OCI-LY7 (cell line): ENCODE measurements around the gene KIAA1549.

Experiments used
- EZH2phosphoT487 ChIP-seq: fragments of 200-600 bp; sonication (generic); IDR thresholded peaks from 2 replicates; pipeline ENCODE4 v1.6.1; 2018; ENCODE audit warnings: low read depth, borderline replicate concordance, mild to moderate bottlenecking, mixed run types, antibody characterized with exemption, low read length, moderate library complexity, mixed read lengths
- TF ChIP-seq, protein P1 (sequence below): fragments of 200-600 bp; sonication (generic); conservative IDR thresholded peaks from 2 replicates; pipeline ENCODE4 v1.5.1; 2014; ENCODE audit warnings: mild to moderate bottlenecking, antibody characterized with exemption, low read length, moderate library complexity, mixed read lengths

DNA sequence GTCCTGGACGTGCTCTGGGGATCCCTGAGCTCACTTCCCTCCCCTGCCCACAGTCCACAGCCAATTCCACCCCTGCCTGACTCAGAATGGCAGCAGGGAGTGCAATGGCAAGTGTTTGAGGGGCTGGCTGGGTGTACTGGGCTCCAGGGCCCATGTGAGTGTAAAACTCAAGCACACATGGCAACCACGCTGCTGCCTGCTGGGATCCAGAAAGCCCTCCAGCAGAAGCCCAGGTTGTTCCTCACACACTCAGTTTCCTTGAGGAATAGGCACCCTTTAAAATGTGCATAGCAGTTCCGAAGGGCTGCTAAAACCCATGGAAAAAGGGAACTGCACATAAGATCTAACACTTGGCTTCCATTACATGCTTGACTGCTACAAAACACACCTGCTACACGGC, 171.8 kb downstream of the KIAA1549 start:
- TF ChIP-seq, protein P1, sequence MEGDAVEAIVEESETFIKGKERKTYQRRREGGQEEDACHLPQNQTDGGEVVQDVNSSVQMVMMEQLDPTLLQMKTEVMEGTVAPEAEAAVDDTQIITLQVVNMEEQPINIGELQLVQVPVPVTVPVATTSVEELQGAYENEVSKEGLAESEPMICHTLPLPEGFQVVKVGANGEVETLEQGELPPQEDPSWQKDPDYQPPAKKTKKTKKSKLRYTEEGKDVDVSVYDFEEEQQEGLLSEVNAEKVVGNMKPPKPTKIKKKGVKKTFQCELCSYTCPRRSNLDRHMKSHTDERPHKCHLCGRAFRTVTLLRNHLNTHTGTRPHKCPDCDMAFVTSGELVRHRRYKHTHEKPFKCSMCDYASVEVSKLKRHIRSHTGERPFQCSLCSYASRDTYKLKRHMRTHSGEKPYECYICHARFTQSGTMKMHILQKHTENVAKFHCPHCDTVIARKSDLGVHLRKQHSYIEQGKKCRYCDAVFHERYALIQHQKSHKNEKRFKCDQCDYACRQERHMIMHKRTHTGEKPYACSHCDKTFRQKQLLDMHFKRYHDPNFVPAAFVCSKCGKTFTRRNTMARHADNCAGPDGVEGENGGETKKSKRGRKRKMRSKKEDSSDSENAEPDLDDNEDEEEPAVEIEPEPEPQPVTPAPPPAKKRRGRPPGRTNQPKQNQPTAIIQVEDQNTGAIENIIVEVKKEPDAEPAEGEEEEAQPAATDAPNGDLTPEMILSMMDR = no peak
- TF ChIP-seq EZH2phosphoT487 = no peak
